Upper lobe of left lung (tissue), 4 donors: ENCODE results near the gene CANX.

Experiments used
- POLR2A ChIP-seq, 4 donors: fragments of 450-650 bp; IDR thresholded peaks; one replicate each; pipeline ENCODE4 v1.5.1; 2016 to 2017; ENCODE audit warnings: antibody characterized with exemption in 4 of 4, mild to moderate bottlenecking in 2 of 4
- POLR2AphosphoS5 ChIP-seq, 2 donors: sonication (generic); formaldehyde crosslinking; IDR thresholded peaks; one replicate each; pipeline ENCODE4 v1.5.1; 2017; ENCODE audit warnings: antibody characterized with exemption in 2 of 2
- TF ChIP-seq, protein P1 (sequence below), 6 experiments: fragments of 450-650 bp in 4 of 6; fragments of 200-600 bp in 2 of 6; sonication (generic) in 2 of 6; IDR thresholded peaks; one replicate each; pipeline ENCODE4 v1.5.1; 2016 to 2019; ENCODE audit warnings: antibody characterized with exemption in 6 of 6

DNA sequence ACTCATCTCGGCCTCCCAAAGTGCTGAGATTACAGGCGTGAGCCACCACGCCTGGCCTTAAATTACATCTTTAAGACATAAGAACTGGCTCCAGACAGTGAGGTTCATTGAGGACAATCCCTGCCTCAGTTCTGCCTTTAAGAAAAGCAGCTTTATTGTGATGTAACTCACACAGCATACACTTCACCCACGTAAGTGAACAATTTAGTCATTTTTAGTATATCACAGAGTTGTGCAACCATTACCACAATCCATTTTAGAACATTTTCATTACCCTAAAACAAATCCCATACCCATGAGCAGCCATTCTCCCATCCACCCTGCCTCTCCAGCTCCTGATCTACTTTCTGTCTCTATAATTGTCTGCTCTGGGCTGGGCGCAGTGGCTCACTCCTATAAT, 71.0 kb downstream of the CANX start:
- no peak for TF ChIP-seq POLR2AphosphoS5 (IDR thresholded peaks at IDR 0.05)
- TF ChIP-seq, protein P1, sequence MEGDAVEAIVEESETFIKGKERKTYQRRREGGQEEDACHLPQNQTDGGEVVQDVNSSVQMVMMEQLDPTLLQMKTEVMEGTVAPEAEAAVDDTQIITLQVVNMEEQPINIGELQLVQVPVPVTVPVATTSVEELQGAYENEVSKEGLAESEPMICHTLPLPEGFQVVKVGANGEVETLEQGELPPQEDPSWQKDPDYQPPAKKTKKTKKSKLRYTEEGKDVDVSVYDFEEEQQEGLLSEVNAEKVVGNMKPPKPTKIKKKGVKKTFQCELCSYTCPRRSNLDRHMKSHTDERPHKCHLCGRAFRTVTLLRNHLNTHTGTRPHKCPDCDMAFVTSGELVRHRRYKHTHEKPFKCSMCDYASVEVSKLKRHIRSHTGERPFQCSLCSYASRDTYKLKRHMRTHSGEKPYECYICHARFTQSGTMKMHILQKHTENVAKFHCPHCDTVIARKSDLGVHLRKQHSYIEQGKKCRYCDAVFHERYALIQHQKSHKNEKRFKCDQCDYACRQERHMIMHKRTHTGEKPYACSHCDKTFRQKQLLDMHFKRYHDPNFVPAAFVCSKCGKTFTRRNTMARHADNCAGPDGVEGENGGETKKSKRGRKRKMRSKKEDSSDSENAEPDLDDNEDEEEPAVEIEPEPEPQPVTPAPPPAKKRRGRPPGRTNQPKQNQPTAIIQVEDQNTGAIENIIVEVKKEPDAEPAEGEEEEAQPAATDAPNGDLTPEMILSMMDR (IDR thresholded peaks at IDR 0.05): no peak
- no peak for TF ChIP-seq POLR2A (IDR thresholded peaks at IDR 0.05)
